H1 (cell line): ENCODE measurements around the gene SOBP. TPM values are rescaled to one million over a fixed set of nuclear protein-coding genes. Genes with fewer than 3 reads are reported as not detected.

Experiments used
- CTCF ChIA-PET: fragments of 300-600 bp; sonication (Branson Sonifier 250); formaldehyde crosslinking; loops from one replicate; lab custom pipeline; 2021; ENCODE audit not compliant: partially characterized antibody; lab: Charles Lee
- POLR2A ChIA-PET: fragments of 300-600 bp; sonication (Branson Sonifier 250); formaldehyde crosslinking; loops from one replicate; lab custom pipeline; 2021; ENCODE audit warnings: inconsistent platforms; ENCODE audit not compliant: partially characterized antibody; lab: Charles Lee
- DNase-seq, 2 experiments: peaks; one replicate each; pipeline versions ENCODE4 v3.0.0 to v3.0.0-alpha.2; 2010 to 2022; ENCODE audit warnings: low spot score in 2 of 2, low read depth in 1 of 2, mixed read lengths in 1 of 2
- FAIRE-seq: peaks from 2 replicates; lab custom pipeline; 2011; peaks lifted over from hg19 to GRCh38; lab: Jason Lieb, UNC
- H2AFZ ChIP-seq: 2 replicates; pipeline ENCODE4 v1.8.1; 2012; ENCODE audit warnings: low read length, inconsistent platforms
- H2AK5ac ChIP-seq: 2 replicates; pipeline ENCODE4 v1.6.1; 2013; ENCODE audit warnings: low read depth, low read length
- H2BK120ac ChIP-seq: replicated peaks from 2 replicates; pipeline ENCODE3; 2013; ENCODE audit warnings: low read depth, low read length, inconsistent platforms
- H2BK12ac ChIP-seq: 2 replicates; pipeline ENCODE4 v1.6.1; 2013; ENCODE audit warnings: low read depth, low read length
- H2BK15ac ChIP-seq: 2 replicates; pipeline ENCODE4 v1.6.1; 2013; ENCODE audit warnings: low read length
- H2BK20ac ChIP-seq: 2 replicates; pipeline ENCODE4 v1.6.1; 2013; ENCODE audit warnings: low read length
- H2BK5ac ChIP-seq: 2 replicates; pipeline ENCODE4 v1.6.1; 2013; ENCODE audit warnings: low read depth, low read length
- H3K14ac ChIP-seq: 2 replicates; pipeline ENCODE4 v1.6.1; 2013; ENCODE audit warnings: inconsistent platforms; ENCODE audit not compliant: insufficient read length
- H3K18ac ChIP-seq: 2 replicates; pipeline ENCODE4 v1.6.1; 2013; ENCODE audit warnings: low read length; ENCODE audit errors: extremely low read depth
- H3K23ac ChIP-seq: 2 replicates; pipeline ENCODE4 v1.6.1; 2013; ENCODE audit warnings: inconsistent platforms; ENCODE audit not compliant: insufficient read length
- H3K23me2 ChIP-seq: 2 replicates; pipeline ENCODE4 v1.6.1; 2013; ENCODE audit warnings: low read depth, low read length
- H3K27ac ChIP-seq: 2 replicates; pipeline ENCODE4 v1.6.1; 2011; ENCODE audit warnings: low read depth, low read length, inconsistent platforms
- H3K27me3 ChIP-seq, 4 experiments: replicated peaks in 1 of 4; 1 replicate in 1 of 4; 2 replicates in 3 of 4; pipeline versions ENCODE4 v1.6.1 to v1.8.1; 2011 to 2013; ENCODE audit warnings: low read length in 3 of 4, mild to moderate bottlenecking in 3 of 4, inconsistent platforms in 2 of 4, mixed read lengths in 2 of 4, moderate library complexity in 1 of 4; ENCODE audit not compliant: control insufficient read depth in 3 of 4, insufficient read depth in 3 of 4; ENCODE audit errors: extremely low read depth in 1 of 4
- H3K36me3 ChIP-seq, 4 experiments: 2 replicates each; pipeline versions ENCODE4 v1.6.1 to v1.8.1; 2011 to 2013; ENCODE audit warnings: mild to moderate bottlenecking in 4 of 4, low read length in 3 of 4, moderate library complexity in 2 of 4, control low read depth in 1 of 4, inconsistent platforms in 1 of 4; ENCODE audit not compliant: insufficient read depth in 4 of 4, control insufficient read depth in 2 of 4
- H3K4ac ChIP-seq: replicated peaks from 2 replicates; pipeline ENCODE3; 2013; ENCODE audit warnings: low read length, low read depth, mixed read lengths, inconsistent platforms; ENCODE audit not compliant: insufficient read length
- H3K4me1 ChIP-seq, 4 experiments: replicated peaks in 1 of 4; 1 replicate in 1 of 4; 2 replicates in 3 of 4; pipeline versions ENCODE4 v1.6.1 to v1.8.1; 2011 to 2013; ENCODE audit warnings: low read length in 3 of 4, inconsistent platforms in 2 of 4, mixed read lengths in 1 of 4; ENCODE audit not compliant: insufficient read depth in 4 of 4, control insufficient read depth in 3 of 4
- H3K4me2 ChIP-seq, 2 experiments: 2 replicates each; pipeline versions ENCODE4 v1.6.1 to v1.8.1; 2011 to 2013; ENCODE audit warnings: low read depth in 2 of 2, low read length in 2 of 2, control low read depth in 1 of 2, inconsistent platforms in 1 of 2, mild to moderate bottlenecking in 1 of 2; ENCODE audit not compliant: insufficient read depth in 1 of 2
- H3K4me3 ChIP-seq, 4 experiments: fragments of 200-600, 300-600 bp in 1 of 4; sonication (generic), shearing (Covaris generic), sonication (Bioruptor Twin) in 1 of 4; 2 replicates each; pipeline versions ENCODE4 v1.5.1 to v1.8.1; 2011 to 2016; ENCODE audit warnings: low read length in 4 of 4, low read depth in 3 of 4, control low read depth in 2 of 4, inconsistent platforms in 2 of 4, mild to moderate bottlenecking in 2 of 4, mixed read lengths in 1 of 4, moderate library complexity in 1 of 4; ENCODE audit not compliant: insufficient read depth in 2 of 4; ENCODE audit errors: extremely low read depth in 1 of 4
- H3K56ac ChIP-seq: replicated peaks from 2 replicates; pipeline ENCODE3; 2013; ENCODE audit warnings: low read depth, mild to moderate bottlenecking, mixed read lengths, low read length, inconsistent platforms; ENCODE audit not compliant: insufficient read length
- H3K79me1 ChIP-seq: 2 replicates; pipeline ENCODE4 v1.6.1; 2013; ENCODE audit warnings: low read depth, low read length, control low read depth
- H3K79me2 ChIP-seq, 2 experiments: 2 replicates each; pipeline versions ENCODE4 v1.6.1 to v1.8.1; 2012 to 2013; ENCODE audit warnings: low read length in 2 of 2, mild to moderate bottlenecking in 2 of 2, inconsistent platforms in 1 of 2; ENCODE audit not compliant: insufficient read depth in 2 of 2, control insufficient read depth in 1 of 2
- H3K9ac ChIP-seq, 4 experiments: replicated peaks in 1 of 4; 1 replicate in 1 of 4; 2 replicates in 3 of 4; pipeline versions ENCODE4 v1.6.1 to v1.8.1; 2011 to 2013; ENCODE audit warnings: low read depth in 3 of 4, low read length in 3 of 4, control low read depth in 2 of 4, mild to moderate bottlenecking in 2 of 4, moderate library complexity in 2 of 4, inconsistent platforms in 1 of 4; ENCODE audit errors: extremely low read depth in 1 of 4
- H3K9me3 ChIP-seq, 2 experiments: 2 replicates each; pipeline versions ENCODE4 v1.6.1 to v1.8.1; 2012 to 2013; ENCODE audit warnings: mild to moderate bottlenecking in 2 of 2, moderate library complexity in 2 of 2, control low read depth in 1 of 2, inconsistent platforms in 1 of 2, low read depth in 1 of 2, low read length in 1 of 2, mixed read lengths in 1 of 2; ENCODE audit not compliant: insufficient read depth in 2 of 2
- H4K20me1 ChIP-seq, 2 experiments: replicated peaks in 1 of 2; 2 replicates each; pipeline versions ENCODE3 to v1.8.1; 2011 to 2013; ENCODE audit warnings: inconsistent platforms in 2 of 2, low read length in 2 of 2, mild to moderate bottlenecking in 1 of 2; ENCODE audit not compliant: insufficient read depth in 2 of 2, control insufficient read depth in 1 of 2
- H4K5ac ChIP-seq: 2 replicates; pipeline ENCODE4 v1.6.1; 2013; ENCODE audit warnings: low read length, low read depth, mixed read lengths, inconsistent platforms; ENCODE audit not compliant: insufficient read length
- H4K8ac ChIP-seq: 2 replicates; pipeline ENCODE4 v1.8.0; 2013; ENCODE audit warnings: mild to moderate bottlenecking, moderate library complexity, low read length, inconsistent platforms; ENCODE audit not compliant: insufficient read depth; ENCODE audit errors: extremely low read depth
- H4K91ac ChIP-seq: replicated peaks from 2 replicates; pipeline ENCODE3; 2013; ENCODE audit warnings: low read length, mixed read lengths, inconsistent platforms; ENCODE audit not compliant: insufficient read length
- CHD1 ChIP-seq: IDR thresholded peaks from 2 replicates; pipeline ENCODE4 v1.6.1; 2012; ENCODE audit warnings: low read depth, low read length, improper control_type of control experiment
- EP300 ChIP-seq, 2 experiments: IDR thresholded peaks; 1 replicate in 1 of 2; 2 replicates in 1 of 2; pipeline ENCODE4 v1.6.1; 2011 to 2012; ENCODE audit warnings: low read depth in 2 of 2, low read length in 2 of 2, mild to moderate bottlenecking in 2 of 2, borderline replicate concordance in 1 of 2, inconsistent platforms in 1 of 2, moderate library complexity in 1 of 2
- JUND ChIP-seq: IDR thresholded peaks from 2 replicates; pipeline ENCODE4 v1.6.1; 2011; ENCODE audit warnings: mild to moderate bottlenecking, improper control_type of control experiment, low read length
- MAFK ChIP-seq: IDR thresholded peaks from 2 replicates; pipeline ENCODE4 v1.6.1; 2012; ENCODE audit warnings: low read depth, mild to moderate bottlenecking, improper control_type of control experiment, low read length
- polyA plus RNA-seq, 7 experiments: library from polyadenylated mRNA; depleted of rRNA in 3 of 7; stranded (reverse) in 5 of 7; unstranded in 2 of 7; fragments of >200 nt in 5 of 7; fragments of 200-250 nt in 2 of 7; gene quantifications; 1 replicate in 5 of 7; 2 replicates in 1 of 7; 4 replicates in 1 of 7; pipeline versions ENCODE4 v1.2.1 to v1.2.3, GENCODE V29; 2011 to 2013; ENCODE audit warnings: missing spikeins in 2 of 7, mixed read lengths in 2 of 7
- total RNA-seq: library from RNA; stranded (reverse); fragmentation: NEBNext Ultra II Directional; extraction: Animal tissue kit (Norgen Biotek cat#: 25700); gene quantifications from 2 replicates; pipeline ENCODE4 v1.2.1, GENCODE V29; 2021

The SOBP gene
- total and polyA plus RNA-seq, 2 of the 8 experiments (the other 6 are each of a cell fraction or from before 2014, with no cell fraction given), result 0.45 to 6.2 TPM

GRCh38 chr6:107556082-107556481, 66.2 kb downstream of the SOBP start:
- H3K18ac ChIP-seq, result no peak overlapping the region
- H4K8ac ChIP-seq, result no peak overlapping the region
- no peak overlapping the region for H2BK5ac ChIP-seq
- DNase-seq, result no peak
- no peak overlapping the region for H3K56ac ChIP-seq
- H3K9me3 ChIP-seq, result no peaks in the 10 kb centered on the region
- H3K79me2 ChIP-seq, result no peaks in the 10 kb centered on the region
- no peak overlapping the region for H2BK12ac ChIP-seq
- no peak overlapping the region for H2AK5ac ChIP-seq
- no peaks in the 10 kb centered on the region for H3K23me2 ChIP-seq
- no peak overlapping the region for H2BK15ac ChIP-seq
- H3K79me1 ChIP-seq, result no peaks in the 10 kb centered on the region
- H4K5ac ChIP-seq, result no peak overlapping the region
- H3K4me2 ChIP-seq, result no peak overlapping the region
- H3K9ac ChIP-seq, result no peak overlapping the region
- H3K14ac ChIP-seq, result no peak overlapping the region
- no peak for FAIRE-seq
- H4K91ac ChIP-seq, result no peak overlapping the region
- no peak overlapping the region for H2AFZ ChIP-seq
- no peak overlapping the region for H3K27ac ChIP-seq
- H4K20me1 ChIP-seq, result no peaks in the 10 kb centered on the region
- ChIA-PET POLR2A (no interaction called here), CTCF (interaction anchor here (0.6 to 0.8 kb wide), 2 partner anchors 73 to 99 kb away, joined by 3 read pairs; no protein-coding TSS in a partner anchor)
- no peaks in the 10 kb centered on the region; a peak in 1 of 8 replicates for H3K36me3 ChIP-seq
- H3K27me3 ChIP-seq, result no peaks in the 10 kb centered on the region
- no peak overlapping the region for H2BK120ac ChIP-seq
- H3K23ac ChIP-seq, result no peak overlapping the region
- no peak overlapping the region for H3K4ac ChIP-seq
- H2BK20ac ChIP-seq, result no peak overlapping the region
- TF ChIP-seq EP300 (IDR thresholded peaks at IDR 0.05; ENCODE audit: borderline replicate concordance in 1 of 2, low read depth in 2 of 2, low read length in 2 of 2) (no peak), JUND (no peak), CHD1 (no peak), MAFK (no peak)
- H3K4me1 ChIP-seq, result peaks cover 0 to 7% (median 3%) of the 10 kb centered on the region in 4 experiments; a peak in 3 of 7 replicates
- no peak overlapping the region for H3K4me3 ChIP-seq
